ENCODE results near the gene ARSA. TPM values are rescaled to one million over a fixed set of nuclear protein-coding genes. Genes with fewer than 3 reads are reported as not detected.
A peak's percentile ranks its signal among the peaks of the same experiment; 100 is the strongest.

The ARSA gene
- total RNA-seq, 3 donors from 2014 or later (not counting 1 experiment from before 2014, with no cell fraction given): 69.2 to 77.8 (median 69.3) TPM

DNA sequence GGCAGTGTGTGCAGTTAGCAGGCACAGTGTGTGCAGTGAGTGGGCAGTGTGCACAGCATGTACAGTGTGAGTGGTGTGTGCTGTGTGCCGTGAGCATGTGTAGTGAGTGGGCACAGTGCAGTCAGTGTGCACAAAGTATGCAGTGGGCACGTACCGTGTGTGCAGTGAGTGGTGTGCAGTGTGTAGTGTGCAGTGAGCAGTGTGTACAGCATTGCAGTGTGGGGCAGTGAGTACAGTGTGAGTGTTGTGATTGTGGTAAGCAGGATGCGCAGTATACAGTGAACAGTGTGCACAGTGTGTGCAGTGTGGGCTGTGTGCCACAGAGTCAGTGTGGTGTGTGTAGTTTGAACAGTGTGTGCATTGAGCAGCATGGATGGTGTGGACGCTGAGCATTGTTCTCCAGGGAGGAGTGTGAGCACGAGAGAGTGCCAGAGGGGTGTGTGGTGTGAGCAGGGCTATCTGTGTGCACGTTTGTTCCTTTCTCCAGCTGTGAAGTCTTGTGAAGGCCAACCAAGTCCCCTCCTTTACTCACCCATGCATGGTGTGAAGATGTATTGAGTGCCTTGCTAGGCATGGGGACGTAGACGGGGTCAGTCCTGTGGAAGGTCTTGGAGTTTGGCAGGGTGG, 47.7 kb upstream of the ARSA start:
- TF ChIP-seq, protein P1, sequence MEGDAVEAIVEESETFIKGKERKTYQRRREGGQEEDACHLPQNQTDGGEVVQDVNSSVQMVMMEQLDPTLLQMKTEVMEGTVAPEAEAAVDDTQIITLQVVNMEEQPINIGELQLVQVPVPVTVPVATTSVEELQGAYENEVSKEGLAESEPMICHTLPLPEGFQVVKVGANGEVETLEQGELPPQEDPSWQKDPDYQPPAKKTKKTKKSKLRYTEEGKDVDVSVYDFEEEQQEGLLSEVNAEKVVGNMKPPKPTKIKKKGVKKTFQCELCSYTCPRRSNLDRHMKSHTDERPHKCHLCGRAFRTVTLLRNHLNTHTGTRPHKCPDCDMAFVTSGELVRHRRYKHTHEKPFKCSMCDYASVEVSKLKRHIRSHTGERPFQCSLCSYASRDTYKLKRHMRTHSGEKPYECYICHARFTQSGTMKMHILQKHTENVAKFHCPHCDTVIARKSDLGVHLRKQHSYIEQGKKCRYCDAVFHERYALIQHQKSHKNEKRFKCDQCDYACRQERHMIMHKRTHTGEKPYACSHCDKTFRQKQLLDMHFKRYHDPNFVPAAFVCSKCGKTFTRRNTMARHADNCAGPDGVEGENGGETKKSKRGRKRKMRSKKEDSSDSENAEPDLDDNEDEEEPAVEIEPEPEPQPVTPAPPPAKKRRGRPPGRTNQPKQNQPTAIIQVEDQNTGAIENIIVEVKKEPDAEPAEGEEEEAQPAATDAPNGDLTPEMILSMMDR (IDR thresholded peaks at IDR 0.05): no peak
- H3K27ac ChIP-seq (ENCODE audit: low read length): no peak overlapping the region
- intact Hi-C loops (cut with micrococcal nuclease): no loop called here
- DNase-seq (peak in 1 of 2 donors; percentile 6), ATAC-seq (peak in 1 of 3 donors; percentile 10)
- peaks cover 29% of the 10 kb centered on the region for H3K27me3 ChIP-seq (ENCODE audit: control insufficient read depth, insufficient read depth, low read length)
- Mint-ChIP-seq H3K27ac (no peak overlapping the region), H3K4me1 (peaks cover 0 to 35% of the 10 kb centered on the region in 2 donors), H3K4me3 (peak overlapping the region; percentile 29), H3K36me3 (no peaks in the 10 kb centered on the region), H3K27me3 (ENCODE audit: low read depth in 2 of 2) (peaks cover 29 to 40% of the 10 kb centered on the region in 2 donors), H3K9me3 (no peaks in the 10 kb centered on the region)
- no peak overlapping the region for H3K4me3 ChIP-seq (ENCODE audit: low read length)
- H3K4me1 ChIP-seq (ENCODE audit: control insufficient read depth, insufficient read depth, low read length): peaks cover 18% of the 10 kb centered on the region
- H3K9me3 ChIP-seq (ENCODE audit: control insufficient read depth, insufficient read depth, low read length): no peaks in the 10 kb centered on the region
- no peaks in the 10 kb centered on the region for H3K36me3 ChIP-seq (ENCODE audit: control insufficient read depth, insufficient read depth, low read length)
- WGBS (ENCODE audit: insufficient coverage): 94% methylated on average over 8 of the region's 9 CpGs

DNA sequence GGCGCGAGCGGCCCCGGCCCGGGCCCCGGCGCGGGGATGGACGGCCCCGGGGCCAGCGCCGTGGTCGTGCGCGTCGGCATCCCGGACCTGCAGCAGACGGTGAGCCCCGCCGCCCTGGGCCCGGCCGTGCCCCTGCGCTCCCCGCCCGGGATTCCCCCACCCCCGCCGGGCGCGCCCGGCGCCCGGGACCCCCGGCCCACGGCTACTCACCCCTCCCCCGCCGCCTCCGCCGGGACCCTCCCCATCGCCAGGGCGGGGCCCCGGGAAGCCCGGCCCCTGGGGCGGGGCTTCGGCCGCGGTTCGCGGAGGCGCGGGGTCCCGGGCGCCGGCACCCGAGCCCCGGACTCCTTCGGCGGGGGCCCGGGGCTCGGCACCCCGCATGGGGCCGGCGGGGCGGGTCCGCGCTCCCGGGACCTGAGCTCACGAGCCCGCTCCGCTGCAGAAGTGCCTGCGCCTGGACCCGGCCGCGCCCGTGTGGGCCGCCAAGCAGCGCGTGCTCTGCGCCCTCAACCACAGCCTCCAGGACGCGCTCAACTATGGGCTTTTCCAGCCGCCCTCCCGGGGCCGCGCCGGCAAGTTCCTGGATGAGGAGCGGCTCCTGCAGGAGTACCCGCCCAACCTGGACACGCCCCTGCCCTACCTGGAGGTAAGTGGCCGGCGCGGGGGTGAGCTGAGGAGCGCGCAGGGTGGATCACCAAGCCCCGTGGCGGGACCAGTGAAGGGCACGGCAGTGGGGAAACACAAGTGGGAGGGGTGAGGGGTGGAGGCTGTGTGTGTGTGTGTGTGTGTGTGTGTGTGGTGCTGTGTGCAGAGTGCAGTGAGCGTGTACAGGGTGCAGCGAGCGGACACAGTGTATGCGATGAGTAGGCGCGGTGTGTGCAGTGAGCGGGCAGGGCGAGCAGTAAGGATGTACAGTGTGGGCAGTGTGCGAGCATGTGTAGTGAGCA, 46.9 kb upstream of the ARSA start:
- intact Hi-C loops (cut with micrococcal nuclease): no loop called here
- Histone ChIP-seq H3K27ac (ENCODE audit: low read length) (no peak overlapping the region), H3K36me3 (ENCODE audit: control insufficient read depth, insufficient read depth, low read length) (no peaks in the 10 kb centered on the region), H3K4me3 (ENCODE audit: low read length) (no peak overlapping the region), H3K9me3 (ENCODE audit: control insufficient read depth, insufficient read depth, low read length) (no peaks in the 10 kb centered on the region), H3K4me1 (ENCODE audit: control insufficient read depth, insufficient read depth, low read length) (peaks cover 18% of the 10 kb centered on the region), H3K27me3 (ENCODE audit: control insufficient read depth, insufficient read depth, low read length) (peaks cover 29% of the 10 kb centered on the region)
- whole genome bisulfite sequencing (ENCODE audit: insufficient coverage): 7% methylated on average over 99 of the region's 105 CpGs
- peaks cover 0 to 38% of the 10 kb centered on the region in 2 donors for H3K4me1 Mint-ChIP-seq
- no peaks in the 10 kb centered on the region for H3K36me3 Mint-ChIP-seq
- H3K27me3 Mint-ChIP-seq (ENCODE audit: low read depth in 2 of 2): peaks cover 35 to 44% of the 10 kb centered on the region in 2 donors
- DNase-seq (peak in 1 of 2 donors; percentile 35), ATAC-seq (peak; percentile 11 to 46 (median 24))
- H3K4me3 Mint-ChIP-seq: peak overlapping the region; percentile 29
- no peak overlapping the region for H3K27ac Mint-ChIP-seq
- TF ChIP-seq, protein P1 (IDR thresholded peaks at IDR 0.05): no peak
- H3K9me3 Mint-ChIP-seq: no peaks in the 10 kb centered on the region

DNA sequence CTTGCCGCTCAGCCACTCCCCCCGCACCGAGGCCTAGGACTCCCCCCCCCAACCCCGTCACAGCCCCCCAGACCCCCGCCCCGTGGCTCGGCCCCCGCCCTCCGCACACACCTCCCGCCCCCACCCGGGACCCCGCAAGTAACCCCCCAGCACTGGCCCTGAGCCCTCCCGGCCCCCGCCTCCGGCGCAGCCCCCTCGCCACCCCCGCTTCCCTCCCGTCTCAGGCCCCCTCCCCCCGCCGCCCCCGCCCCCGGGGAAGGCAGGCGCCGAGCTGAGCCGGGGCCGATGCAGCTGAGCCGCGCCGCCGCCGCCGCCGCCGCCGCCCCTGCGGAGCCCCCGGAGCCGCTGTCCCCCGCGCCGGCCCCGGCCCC, 46.2 kb upstream of the ARSA start:
- TF ChIP-seq, protein P1 (IDR thresholded peaks at IDR 0.05): no peak
- Mint-ChIP-seq H3K4me1 (peaks cover 0 to 38% of the 10 kb centered on the region in 2 donors), H3K27me3 (ENCODE audit: low read depth in 2 of 2) (peaks cover 35 to 44% of the 10 kb centered on the region in 2 donors), H3K4me3 (peak overlapping the region; percentile 68), H3K27ac (no peak overlapping the region), H3K9me3 (no peaks in the 10 kb centered on the region), H3K36me3 (no peaks in the 10 kb centered on the region)
- under 1% methylated on average over 27 of the region's 43 CpGs for WGBS (ENCODE audit: insufficient coverage)
- peak in 2 of 3 donors; percentile 21 to 31 for ATAC-seq
- Histone ChIP-seq H3K27ac (ENCODE audit: low read length) (no peak overlapping the region), H3K27me3 (ENCODE audit: control insufficient read depth, insufficient read depth, low read length) (peaks cover 29% of the 10 kb centered on the region), H3K4me3 (ENCODE audit: low read length) (no peak overlapping the region), H3K36me3 (ENCODE audit: control insufficient read depth, insufficient read depth, low read length) (no peaks in the 10 kb centered on the region), H3K9me3 (ENCODE audit: control insufficient read depth, insufficient read depth, low read length) (no peaks in the 10 kb centered on the region), H3K4me1 (ENCODE audit: control insufficient read depth, insufficient read depth, low read length) (peaks cover 18% of the 10 kb centered on the region)
- no peak for DNase-seq
- intact Hi-C loops (cut with micrococcal nuclease): no loop called here
